WTC11 (cell line): ENCODE results near the gene TMEM258.

Source experiments
- ESRRA ChIP-seq: sonication (generic); formaldehyde crosslinking; IDR thresholded peaks from 2 replicates; pipeline ENCODE4 v1.8.1; 2022; ENCODE audit warnings: mild to moderate bottlenecking, missing genetic modification reagents, borderline replicate concordance
- GABPB1 ChIP-seq: sonication (generic); formaldehyde crosslinking; IDR thresholded peaks from 2 replicates; pipeline ENCODE4 v1.8.1; 2023; ENCODE audit warnings: mild to moderate bottlenecking, missing genetic modification reagents
- GTF2I ChIP-seq: fragments of 250-450 bp; sonication (Bioruptor Pico); conservative IDR thresholded peaks from 2 replicates; pipeline ENCODE4 v1.4.0; 2021; ENCODE audit warnings: mild to moderate bottlenecking
- JUN ChIP-seq: sonication (generic); formaldehyde crosslinking; IDR thresholded peaks from 2 replicates; pipeline ENCODE4 v1.8.0; 2023; ENCODE audit warnings: mild to moderate bottlenecking, missing genetic modification reagents
- NR1H2 ChIP-seq: sonication (generic); formaldehyde crosslinking; IDR thresholded peaks from 2 replicates; pipeline ENCODE4 v1.9.0; 2021; ENCODE audit warnings: mild to moderate bottlenecking, moderate library complexity, missing genetic modification reagents
- SMAD3 ChIP-seq: sonication (generic); formaldehyde crosslinking; IDR thresholded peaks from 2 replicates; pipeline ENCODE4 v1.8.0; 2022; ENCODE audit warnings: missing genetic modification reagents, mild to moderate bottlenecking, borderline replicate concordance
- SMAD4 ChIP-seq: sonication (generic); formaldehyde crosslinking; IDR thresholded peaks from 2 replicates; pipeline ENCODE4 v1.8.0; 2022; ENCODE audit warnings: mild to moderate bottlenecking, missing genetic modification reagents
- TF ChIP-seq, protein P1 (sequence below): fragments of 200-600 bp; IDR thresholded peaks from 2 replicates; pipeline ENCODE4 v1.8.0; 2022; ENCODE audit warnings: antibody characterized with exemption
- TF ChIP-seq, protein P2 (sequence below): sonication (generic); formaldehyde crosslinking; IDR thresholded peaks from 2 replicates; pipeline ENCODE4 v1.8.0; 2023; ENCODE audit warnings: missing genetic modification reagents
- TF ChIP-seq, protein P3 (sequence below): sonication (generic); formaldehyde crosslinking; IDR thresholded peaks from 2 replicates; pipeline ENCODE4 v1.8.0; 2022; ENCODE audit warnings: mild to moderate bottlenecking, missing genetic modification reagents
- TF ChIP-seq, protein P4 (sequence below): sonication (generic); formaldehyde crosslinking; IDR thresholded peaks from 2 replicates; pipeline ENCODE4 v1.8.0; 2022; ENCODE audit warnings: mild to moderate bottlenecking, missing genetic modification reagents

DNA sequence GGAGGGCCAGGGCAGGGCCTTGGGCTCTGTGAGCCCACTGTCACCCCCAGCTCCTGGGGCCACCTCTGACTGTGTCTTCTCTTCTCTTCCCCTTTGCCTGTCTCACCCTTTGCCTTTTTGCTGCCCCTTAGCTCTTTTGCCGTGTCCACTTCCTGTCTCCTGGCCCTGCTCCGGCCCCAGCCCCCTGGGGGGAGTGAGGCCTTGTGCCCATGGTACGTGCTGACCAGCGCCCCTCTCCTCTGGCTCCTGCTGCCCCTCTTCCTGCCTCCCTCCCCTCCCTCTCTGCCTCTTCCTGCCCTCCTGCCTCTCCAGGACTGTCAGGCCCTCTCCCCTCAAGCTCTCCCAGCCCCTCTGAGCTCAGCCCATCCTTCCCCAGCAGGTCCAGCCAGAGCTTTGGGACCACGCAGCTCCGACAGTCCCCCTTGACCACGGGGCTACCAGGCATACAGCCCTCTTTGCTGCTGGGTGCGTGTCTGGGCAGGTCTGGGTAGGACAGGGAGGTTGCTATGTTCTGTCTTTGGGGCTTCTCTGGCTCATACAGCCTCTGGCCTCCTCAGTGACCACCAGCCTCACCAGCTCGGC lies 11.7 kb downstream of the TMEM258 start:
- TF ChIP-seq SMAD3 (CRISPR knock-in tag) (no peak), ESRRA (CRISPR knock-in tag) (no peak), JUN (CRISPR knock-in tag) (no peak), SMAD4 (CRISPR knock-in tag) (no peak), NR1H2 (CRISPR knock-in tag) (no peak), GTF2I (CRISPR knock-in tag) (no peak), GABPB1 (CRISPR knock-in tag) (no peak)
- TF ChIP-seq, protein P1, sequence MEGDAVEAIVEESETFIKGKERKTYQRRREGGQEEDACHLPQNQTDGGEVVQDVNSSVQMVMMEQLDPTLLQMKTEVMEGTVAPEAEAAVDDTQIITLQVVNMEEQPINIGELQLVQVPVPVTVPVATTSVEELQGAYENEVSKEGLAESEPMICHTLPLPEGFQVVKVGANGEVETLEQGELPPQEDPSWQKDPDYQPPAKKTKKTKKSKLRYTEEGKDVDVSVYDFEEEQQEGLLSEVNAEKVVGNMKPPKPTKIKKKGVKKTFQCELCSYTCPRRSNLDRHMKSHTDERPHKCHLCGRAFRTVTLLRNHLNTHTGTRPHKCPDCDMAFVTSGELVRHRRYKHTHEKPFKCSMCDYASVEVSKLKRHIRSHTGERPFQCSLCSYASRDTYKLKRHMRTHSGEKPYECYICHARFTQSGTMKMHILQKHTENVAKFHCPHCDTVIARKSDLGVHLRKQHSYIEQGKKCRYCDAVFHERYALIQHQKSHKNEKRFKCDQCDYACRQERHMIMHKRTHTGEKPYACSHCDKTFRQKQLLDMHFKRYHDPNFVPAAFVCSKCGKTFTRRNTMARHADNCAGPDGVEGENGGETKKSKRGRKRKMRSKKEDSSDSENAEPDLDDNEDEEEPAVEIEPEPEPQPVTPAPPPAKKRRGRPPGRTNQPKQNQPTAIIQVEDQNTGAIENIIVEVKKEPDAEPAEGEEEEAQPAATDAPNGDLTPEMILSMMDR: no peak
- TF ChIP-seq, protein P2, sequence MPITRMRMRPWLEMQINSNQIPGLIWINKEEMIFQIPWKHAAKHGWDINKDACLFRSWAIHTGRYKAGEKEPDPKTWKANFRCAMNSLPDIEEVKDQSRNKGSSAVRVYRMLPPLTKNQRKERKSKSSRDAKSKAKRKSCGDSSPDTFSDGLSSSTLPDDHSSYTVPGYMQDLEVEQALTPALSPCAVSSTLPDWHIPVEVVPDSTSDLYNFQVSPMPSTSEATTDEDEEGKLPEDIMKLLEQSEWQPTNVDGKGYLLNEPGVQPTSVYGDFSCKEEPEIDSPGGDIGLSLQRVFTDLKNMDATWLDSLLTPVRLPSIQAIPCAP (CRISPR knock-in tag): no peak
- TF ChIP-seq, protein P3, sequence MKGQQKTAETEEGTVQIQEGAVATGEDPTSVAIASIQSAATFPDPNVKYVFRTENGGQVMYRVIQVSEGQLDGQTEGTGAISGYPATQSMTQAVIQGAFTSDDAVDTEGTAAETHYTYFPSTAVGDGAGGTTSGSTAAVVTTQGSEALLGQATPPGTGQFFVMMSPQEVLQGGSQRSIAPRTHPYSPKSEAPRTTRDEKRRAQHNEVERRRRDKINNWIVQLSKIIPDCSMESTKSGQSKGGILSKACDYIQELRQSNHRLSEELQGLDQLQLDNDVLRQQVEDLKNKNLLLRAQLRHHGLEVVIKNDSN: no peak
- TF ChIP-seq, protein P4, sequence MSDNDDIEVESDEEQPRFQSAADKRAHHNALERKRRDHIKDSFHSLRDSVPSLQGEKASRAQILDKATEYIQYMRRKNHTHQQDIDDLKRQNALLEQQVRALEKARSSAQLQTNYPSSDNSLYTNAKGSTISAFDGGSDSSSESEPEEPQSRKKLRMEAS (CRISPR knock-in tag): no peak
